Neural crest cell (in vitro differentiated cells): ENCODE data around the gene SLX9. TPM values are rescaled to one million over a fixed set of nuclear protein-coding genes. Genes with fewer than 3 reads are reported as not detected.

Experiments used
- DNase-seq: peaks from one replicate; pipeline ENCODE4 v3.0.0; 2021; ENCODE audit warnings: low read depth, mixed read lengths, low spot score
- H3K27ac Mint-ChIP-seq: one replicate; pipeline ENCODE4 v1.8.0; 2021; ENCODE audit warnings: mild to moderate bottlenecking, mixed read lengths; ENCODE audit not compliant: unreplicated experiment
- H3K27me3 Mint-ChIP-seq: 2 replicates; pipeline ENCODE4 v1.8.0; 2021; ENCODE audit warnings: low read depth, mild to moderate bottlenecking, mixed read lengths
- H3K36me3 Mint-ChIP-seq: 2 replicates; pipeline ENCODE4 v1.8.0; 2021; ENCODE audit warnings: low read depth, mild to moderate bottlenecking, mixed read lengths
- H3K4me1 Mint-ChIP-seq: 2 replicates; pipeline ENCODE4 v1.8.0; 2021; ENCODE audit warnings: mixed read lengths
- H3K4me3 Mint-ChIP-seq: one replicate; pipeline ENCODE4 v1.8.0; 2021; ENCODE audit warnings: mild to moderate bottlenecking, mixed read lengths
- H3K9me3 Mint-ChIP-seq: 2 replicates; pipeline ENCODE4 v1.8.0; 2021; ENCODE audit warnings: mixed read lengths
- total RNA-seq: library from RNA; stranded (reverse); gene quantifications from 2 replicates; pipeline ENCODE4 v1.2.1, GENCODE V29; 2021
- TF ChIP-seq, protein P1 (sequence below): fragments of 200-600 bp; sonication (generic); conservative IDR thresholded peaks from 2 replicates; pipeline ENCODE4 v1.5.0; 2021; ENCODE audit warnings: antibody characterized with exemption, mild to moderate bottlenecking

Gene SLX9
- total RNA-seq, 1 donor from 2014 or later: 42.3 TPM

DNA sequence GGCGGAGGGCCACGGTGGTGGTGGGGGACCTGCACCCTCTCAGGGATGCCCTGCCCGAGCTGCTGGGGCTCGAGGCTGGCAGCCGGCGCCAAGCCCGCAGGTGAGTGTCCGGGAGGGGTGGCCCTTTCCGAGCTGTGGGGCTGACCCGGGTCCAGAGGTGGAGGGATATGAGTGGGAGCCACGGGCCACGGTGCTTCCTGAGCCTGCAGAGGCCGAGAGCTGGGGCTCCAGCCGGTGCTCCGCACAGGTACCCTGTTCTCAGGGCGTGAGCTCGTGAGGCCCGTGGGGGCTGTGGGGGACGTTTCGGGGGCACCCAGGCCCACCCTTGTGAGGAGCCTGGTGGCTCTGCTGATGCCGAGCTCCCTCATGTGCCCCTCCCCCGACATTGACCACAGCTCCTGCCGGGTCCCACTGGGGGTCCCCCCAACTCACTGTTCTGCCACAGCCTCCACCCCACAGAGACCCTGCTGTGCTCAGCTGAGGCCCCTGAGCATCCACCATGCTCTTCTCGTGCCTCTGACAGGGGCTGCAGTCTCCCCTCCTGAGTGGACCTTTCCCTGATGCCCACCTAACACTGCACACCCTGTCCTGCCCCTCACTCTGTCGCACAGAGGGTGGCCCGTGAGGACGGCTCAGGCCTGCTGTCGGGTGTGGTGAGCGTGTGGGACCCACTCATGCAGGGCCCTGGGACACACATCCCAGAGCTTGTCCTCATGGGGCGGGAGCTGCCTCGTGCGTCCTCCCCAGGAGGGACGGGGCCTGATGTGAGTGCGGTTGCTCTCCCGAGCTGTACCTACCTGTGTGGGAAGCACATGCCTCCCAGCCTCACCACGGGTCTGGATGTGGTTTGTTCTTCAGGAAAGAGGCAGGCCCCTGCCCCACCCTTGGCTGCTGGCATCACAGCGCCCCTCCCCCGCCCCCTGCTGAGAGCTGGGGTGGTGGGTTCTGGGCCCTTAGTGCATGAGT is 27.5 kb downstream of the SLX9 start:
- no peak overlapping the region for H3K27ac Mint-ChIP-seq
- TF ChIP-seq, protein P1, sequence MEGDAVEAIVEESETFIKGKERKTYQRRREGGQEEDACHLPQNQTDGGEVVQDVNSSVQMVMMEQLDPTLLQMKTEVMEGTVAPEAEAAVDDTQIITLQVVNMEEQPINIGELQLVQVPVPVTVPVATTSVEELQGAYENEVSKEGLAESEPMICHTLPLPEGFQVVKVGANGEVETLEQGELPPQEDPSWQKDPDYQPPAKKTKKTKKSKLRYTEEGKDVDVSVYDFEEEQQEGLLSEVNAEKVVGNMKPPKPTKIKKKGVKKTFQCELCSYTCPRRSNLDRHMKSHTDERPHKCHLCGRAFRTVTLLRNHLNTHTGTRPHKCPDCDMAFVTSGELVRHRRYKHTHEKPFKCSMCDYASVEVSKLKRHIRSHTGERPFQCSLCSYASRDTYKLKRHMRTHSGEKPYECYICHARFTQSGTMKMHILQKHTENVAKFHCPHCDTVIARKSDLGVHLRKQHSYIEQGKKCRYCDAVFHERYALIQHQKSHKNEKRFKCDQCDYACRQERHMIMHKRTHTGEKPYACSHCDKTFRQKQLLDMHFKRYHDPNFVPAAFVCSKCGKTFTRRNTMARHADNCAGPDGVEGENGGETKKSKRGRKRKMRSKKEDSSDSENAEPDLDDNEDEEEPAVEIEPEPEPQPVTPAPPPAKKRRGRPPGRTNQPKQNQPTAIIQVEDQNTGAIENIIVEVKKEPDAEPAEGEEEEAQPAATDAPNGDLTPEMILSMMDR: no peak
- no peak overlapping the region for H3K4me3 Mint-ChIP-seq
- H3K4me1 Mint-ChIP-seq: peaks cover 17% of the 10 kb centered on the region
- no peaks in the 10 kb centered on the region for H3K27me3 Mint-ChIP-seq
- no peak for DNase-seq
- no peaks in the 10 kb centered on the region for H3K9me3 Mint-ChIP-seq
- peaks cover 8% of the 10 kb centered on the region for H3K36me3 Mint-ChIP-seq

DNA sequence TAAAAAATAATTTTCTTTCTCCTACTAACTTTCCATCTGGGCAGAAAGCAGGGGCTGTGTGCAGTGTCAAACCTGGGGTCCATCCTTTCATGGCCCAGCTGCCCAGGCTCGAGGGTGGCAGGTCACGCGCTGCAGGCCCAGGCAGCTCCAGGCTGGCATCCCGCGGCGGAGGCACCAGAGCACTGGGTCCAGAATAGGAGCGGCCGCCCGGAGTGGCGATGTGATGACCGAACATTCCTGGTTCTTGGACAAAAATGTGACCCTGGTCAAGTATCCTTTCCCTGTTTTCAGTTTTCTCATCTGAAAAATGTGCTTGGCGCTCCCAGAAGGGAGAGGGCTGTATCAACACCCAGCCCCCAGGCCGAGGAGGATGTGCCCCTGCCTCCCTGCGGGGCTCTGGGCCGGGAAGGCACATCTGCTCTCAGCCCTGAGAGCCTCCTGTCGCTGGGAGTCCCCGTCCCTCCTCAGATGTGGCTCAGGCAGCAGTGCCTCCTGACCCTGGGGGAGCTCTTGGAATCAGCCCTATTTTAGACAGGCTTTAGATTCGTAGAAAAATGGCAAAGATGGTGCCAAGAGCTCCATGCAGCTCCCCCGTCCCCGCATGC is 29.3 kb downstream of the SLX9 start:
- peaks cover 17% of the 10 kb centered on the region for H3K4me1 Mint-ChIP-seq
- H3K27me3 Mint-ChIP-seq: no peaks in the 10 kb centered on the region
- H3K36me3 Mint-ChIP-seq: peaks cover 10% of the 10 kb centered on the region
- no peak overlapping the region for H3K4me3 Mint-ChIP-seq
- no peaks in the 10 kb centered on the region for H3K9me3 Mint-ChIP-seq
- DNase-seq: no peak
- TF ChIP-seq, protein P1: no peak
- H3K27ac Mint-ChIP-seq: peak overlapping the region; percentile 27

DNA sequence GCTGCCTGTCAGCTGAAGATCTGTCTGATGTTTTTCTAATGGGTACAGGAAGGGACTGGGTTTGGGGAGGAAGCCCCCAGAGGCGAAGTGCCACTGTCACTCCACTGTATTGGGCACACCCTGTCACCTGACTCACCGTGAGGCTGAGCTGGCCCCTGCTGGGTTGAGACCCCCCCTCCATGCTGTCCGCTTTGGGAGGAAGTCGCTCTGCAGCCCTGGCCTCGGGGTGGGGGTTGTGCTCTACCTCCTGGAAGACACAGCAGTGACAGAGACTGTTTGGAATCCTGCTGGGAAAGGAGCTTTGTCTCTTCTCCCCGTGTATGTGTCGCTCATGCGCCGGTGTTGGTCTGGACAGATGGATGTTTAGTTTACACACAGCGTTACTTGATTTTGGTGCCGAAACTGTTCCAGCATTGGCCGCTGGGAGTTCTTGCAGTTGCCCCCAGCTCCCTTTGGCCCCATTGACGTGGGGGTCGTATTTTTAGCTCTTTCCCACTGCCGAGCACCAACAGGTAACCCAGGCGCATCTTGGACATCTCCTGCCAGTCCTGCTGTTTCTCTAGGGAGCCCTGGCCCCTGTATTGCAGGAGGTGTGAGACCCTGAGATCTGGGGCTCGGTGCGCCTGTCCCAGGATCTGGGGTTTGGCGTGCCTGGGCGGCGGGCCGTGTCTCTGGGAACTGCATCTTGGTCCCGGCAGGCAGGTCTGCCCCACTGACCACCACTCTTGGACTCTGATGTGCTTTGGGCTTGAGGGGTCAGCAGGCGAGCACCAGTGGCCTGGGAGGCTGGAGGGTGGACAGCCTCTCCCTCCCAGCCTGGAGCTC is 30.3 kb downstream of the SLX9 start:
- H3K9me3 Mint-ChIP-seq: no peaks in the 10 kb centered on the region
- H3K36me3 Mint-ChIP-seq: peaks cover 8% of the 10 kb centered on the region
- no peak overlapping the region for H3K4me3 Mint-ChIP-seq
- no peaks in the 10 kb centered on the region for H3K27me3 Mint-ChIP-seq
- TF ChIP-seq, protein P1: no peak
- peaks cover 17% of the 10 kb centered on the region for H3K4me1 Mint-ChIP-seq
- H3K27ac Mint-ChIP-seq: no peak overlapping the region
- no peak for DNase-seq

DNA sequence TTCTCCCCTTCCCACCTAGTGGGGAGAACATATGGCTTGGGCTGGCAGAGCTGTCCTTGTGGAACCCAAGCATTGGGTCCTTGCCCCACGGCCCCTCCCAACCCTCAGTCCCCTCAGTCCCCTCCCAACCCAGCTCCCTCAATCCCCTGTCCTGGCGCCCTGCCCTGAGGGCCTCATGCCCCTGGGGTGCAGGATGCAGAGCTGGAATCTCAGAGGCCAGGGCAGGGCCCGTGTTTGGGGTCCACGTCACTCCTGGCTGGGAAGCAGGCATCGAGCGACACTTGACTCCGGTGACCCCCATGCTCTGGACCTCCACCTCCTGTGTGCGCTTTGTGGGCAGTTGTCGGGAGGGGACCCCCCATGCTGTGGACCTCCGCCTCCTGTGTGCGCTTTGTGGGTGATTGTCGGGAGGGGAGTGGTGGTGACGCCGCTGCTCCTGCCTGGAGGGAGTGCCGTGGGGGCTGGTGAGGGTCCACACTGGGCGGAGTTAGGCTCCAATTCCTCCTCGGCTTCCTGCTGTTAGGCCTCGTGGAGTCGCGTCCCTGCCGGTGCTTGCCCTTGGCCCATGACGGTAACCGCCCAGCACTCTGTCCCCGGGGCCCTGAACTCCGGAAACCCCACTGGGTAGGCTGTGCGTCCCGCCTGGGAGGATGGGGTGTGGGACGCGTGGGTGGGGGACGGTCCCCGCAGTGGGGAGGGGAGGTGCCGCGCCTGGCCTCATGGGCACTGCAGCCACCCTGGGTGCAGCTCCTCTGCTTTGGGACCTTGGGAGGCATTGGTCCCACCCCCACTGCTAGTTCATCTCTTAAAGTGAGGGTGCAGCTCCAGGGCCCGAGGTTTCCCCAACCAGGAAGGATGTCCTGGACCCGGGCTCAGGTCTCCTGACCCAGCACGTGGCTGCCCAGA is 31.2 kb downstream of the SLX9 start:
- Mint-ChIP-seq H3K36me3 (peaks cover 5% of the 10 kb centered on the region), H3K27me3 (no peaks in the 10 kb centered on the region), H3K27ac (no peak overlapping the region), H3K4me1 (peaks cover 17% of the 10 kb centered on the region), H3K9me3 (no peaks in the 10 kb centered on the region), H3K4me3 (no peak overlapping the region)
- no peak for DNase-seq
- TF ChIP-seq, protein P1: no peak
